HG03378 (cell line): ENCODE results near the gene AGPS.
"Not testable (repeated sequence)": the region's sequence is repeated elsewhere in the genome, so short reads cannot be mapped to it uniquely, and the experiment has no call there.

Experiments used
- ATAC-seq: cut with Tn5 transposase; IDR thresholded peaks from one replicate; pipeline ENCODE4 v1.9.1; 2021; ENCODE audit warnings: mild to moderate bottlenecking, moderate library complexity; ENCODE audit not compliant: unreplicated experiment

Gene AGPS

GRCh38 chr2:177547772-177548171, 155.2 kb downstream of the AGPS start:
- no peak for ATAC-seq

GRCh38 chr2:177548636-177549035, 156.1 kb downstream of the AGPS start:
- no peak for ATAC-seq

GRCh38 chr2:177549171-177549570, 156.6 kb downstream of the AGPS start:
- ATAC-seq = no peak

GRCh38 chr2:177550264-177551200, 158.0 kb downstream of the AGPS start:
- ATAC-seq = no peak

- not testable (repeated sequence) for ATAC-seq
Observed at GRCh38 chr2:177551360-177551759, 158.8 kb downstream of the AGPS start.

GRCh38 chr2:177551989-177552421, 159.4 kb downstream of the AGPS start:
- no peak for ATAC-seq

GRCh38 chr2:177552422-177553175, 160.0 kb downstream of the AGPS start:
- ATAC-seq = peak; percentile 93

GRCh38 chr2:177553176-177553884, 160.8 kb downstream of the AGPS start:
- ATAC-seq = no peak

GRCh38 chr2:177554365-177554764, 161.8 kb downstream of the AGPS start:
- no peak for ATAC-seq

GRCh38 chr2:177556153-177556552, 163.6 kb downstream of the AGPS start:
- ATAC-seq = no peak

- no peak for ATAC-seq
Observed at GRCh38 chr2:177557794-177558193, 165.2 kb downstream of the AGPS start.

- no peak for ATAC-seq
Observed at GRCh38 chr2:177559638-177560037, 167.1 kb downstream of the AGPS start.

- ATAC-seq = no peak
Observed at GRCh38 chr2:177568390-177568789, 175.8 kb downstream of the AGPS start.

- ATAC-seq = no peak
Observed at GRCh38 chr2:177568893-177569292, 176.3 kb downstream of the AGPS start.

GRCh38 chr2:177572236-177572671, 179.7 kb downstream of the AGPS start:
- no peak for ATAC-seq

- ATAC-seq = no peak
Observed at GRCh38 chr2:177573120-177573519, 180.5 kb downstream of the AGPS start.

- no peak for ATAC-seq
Observed at GRCh38 chr2:177574356-177574755, 181.8 kb downstream of the AGPS start.

- ATAC-seq = no peak
Observed at GRCh38 chr2:177575358-177575757, 182.8 kb downstream of the AGPS start.

GRCh38 chr2:177577075-177577474, 184.5 kb downstream of the AGPS start:
- ATAC-seq = no peak

- ATAC-seq = no peak
Observed at GRCh38 chr2:177578454-177578853, 185.9 kb downstream of the AGPS start.

- ATAC-seq = no peak
Observed at GRCh38 chr2:177579486-177580036, 187.0 kb downstream of the AGPS start.
